Heart left ventricle (tissue), 13 donors: ENCODE data around the gene BNC2.

ENCODE experiments used
- POLR2A ChIP-seq, 2 donors: fragments of 450-650 bp; IDR thresholded peaks; one replicate each; pipeline ENCODE4 v1.6.1; 2017; ENCODE audit warnings: antibody characterized with exemption in 2 of 2, mild to moderate bottlenecking in 2 of 2, moderate library complexity in 2 of 2
- TF ChIP-seq, protein P1 (sequence below), 12 donors: fragments of 200-600 bp; sonication (generic) in 4 of 12; IDR thresholded peaks; one replicate each; pipeline versions ENCODE4 v1.5.0 to v1.8.0; 2018 to 2022; ENCODE audit warnings: antibody characterized with exemption in 12 of 12, mild to moderate bottlenecking in 5 of 12
- donor health status: ischemic (EF 13 %, LVEDD 7.1; RV severe dilation, severe dysfunction).
- donor health status: DM: no; HTN: yes; CAD: no.
- donor health status: DM: no; HTN: no; CAD: no.
- donor health status: ischemic (EF 25% LVEDD 6.9; RV normal size, moderate dysfunction).
- donor health status: ischemic (EF 25% LVEDD 5.7; RV mildly dilated, moderate dysfunction).
- donor health status: ischemic (EF 35%, LVEDD 5.7; RV mildly dilated, moderate dysfunction).
- donor health status: nonischemic (EF 11% LVEDD 7.7; RV severe dilation, severe dysfunction).
- donor health status: DM: yes; HTN: yes; CAD: no.
- donor health status: PGD.
- donor health status: ischemic (EF 29% LVEDD 5.4; RV normal size, mild dysfunction).
- donor health status: nonischemic (EF 23%, LVEDD 6.1; RV moderate dilation, normal function).

- TF ChIP-seq, protein P1, sequence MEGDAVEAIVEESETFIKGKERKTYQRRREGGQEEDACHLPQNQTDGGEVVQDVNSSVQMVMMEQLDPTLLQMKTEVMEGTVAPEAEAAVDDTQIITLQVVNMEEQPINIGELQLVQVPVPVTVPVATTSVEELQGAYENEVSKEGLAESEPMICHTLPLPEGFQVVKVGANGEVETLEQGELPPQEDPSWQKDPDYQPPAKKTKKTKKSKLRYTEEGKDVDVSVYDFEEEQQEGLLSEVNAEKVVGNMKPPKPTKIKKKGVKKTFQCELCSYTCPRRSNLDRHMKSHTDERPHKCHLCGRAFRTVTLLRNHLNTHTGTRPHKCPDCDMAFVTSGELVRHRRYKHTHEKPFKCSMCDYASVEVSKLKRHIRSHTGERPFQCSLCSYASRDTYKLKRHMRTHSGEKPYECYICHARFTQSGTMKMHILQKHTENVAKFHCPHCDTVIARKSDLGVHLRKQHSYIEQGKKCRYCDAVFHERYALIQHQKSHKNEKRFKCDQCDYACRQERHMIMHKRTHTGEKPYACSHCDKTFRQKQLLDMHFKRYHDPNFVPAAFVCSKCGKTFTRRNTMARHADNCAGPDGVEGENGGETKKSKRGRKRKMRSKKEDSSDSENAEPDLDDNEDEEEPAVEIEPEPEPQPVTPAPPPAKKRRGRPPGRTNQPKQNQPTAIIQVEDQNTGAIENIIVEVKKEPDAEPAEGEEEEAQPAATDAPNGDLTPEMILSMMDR (IDR thresholded peaks at IDR 0.05), result no peak
- no peak for TF ChIP-seq POLR2A (IDR thresholded peaks at IDR 0.05)
These were observed 217.9 kb downstream of the BNC2 start for GRCh38 chr9:16652582-16652981.
